Epithelial cell of proximal tubule (primary cell): ENCODE measurements around the gene MARS1. TPM values are rescaled to one million over a fixed set of nuclear protein-coding genes. Genes with fewer than 3 reads are reported as not detected.

Experiments used
- DNase-seq: peaks from one replicate; pipeline ENCODE4 v3.0.0-alpha.2; 2011; ENCODE audit warnings: low read depth
- H3K4me3 ChIP-seq: 2 replicates; pipeline ENCODE4 v1.5.1; 2011; ENCODE audit warnings: low read depth, mild to moderate bottlenecking, low read length
- total RNA-seq: library from RNA; depleted of rRNA; stranded (reverse); fragments of >200 nt; gene quantifications from 2 replicates; pipeline ENCODE4 v1.2.3, GENCODE V29; 2015
- TF ChIP-seq, protein P1 (sequence below): conservative IDR thresholded peaks from 2 replicates; pipeline ENCODE4 v1.5.1; 2012; ENCODE audit warnings: low read depth, mild to moderate bottlenecking, low read length

The MARS1 gene
- total RNA-seq, 1 donor from 2014 or later = 107 TPM

DNA sequence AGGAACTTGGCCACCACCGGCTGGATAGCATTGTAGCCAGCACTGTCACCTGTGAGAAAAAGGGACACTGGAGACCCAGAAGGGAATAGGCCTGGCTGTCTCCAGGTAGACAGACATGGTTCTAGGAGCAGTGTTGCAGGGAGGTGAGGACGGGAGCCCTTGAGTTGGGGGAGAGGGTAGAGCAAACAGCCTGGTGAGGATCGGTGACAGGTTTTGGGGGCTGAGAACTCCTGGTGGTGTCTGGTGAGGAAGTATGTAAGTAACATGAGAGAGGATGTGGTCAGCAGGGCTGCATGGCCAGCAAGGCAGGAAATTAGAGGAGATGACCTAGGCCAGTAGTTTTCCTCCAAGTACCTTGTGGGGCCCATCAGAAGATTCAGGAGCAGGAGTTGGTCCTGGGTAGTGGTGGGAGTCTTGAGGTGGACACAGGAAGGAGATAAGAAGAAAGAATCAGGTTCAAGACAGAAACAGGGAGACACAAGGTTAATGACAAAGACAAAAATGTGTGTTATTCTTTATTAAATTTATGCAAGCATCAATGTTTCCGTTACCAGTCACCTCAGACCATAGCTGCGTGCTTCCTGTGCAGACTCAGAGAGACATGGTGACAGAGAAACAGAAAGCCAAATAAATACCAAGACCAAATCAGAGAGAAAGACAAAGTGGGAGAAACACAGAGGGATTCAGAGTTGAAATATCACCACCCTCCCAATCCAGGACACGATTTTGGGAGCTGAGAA, 8.3 kb upstream of the MARS1 start, which contains the start of gene ARHGAP9:
Gene ARHGAP9, minus strand, starts transcription at position 491 of the 740 bp plus-strand sequence. Its CDS starts 460 bp downstream, at position 31.
- no peak for DNase-seq
- H3K4me3 ChIP-seq = no peak within 1 kb of the TSS
- TF ChIP-seq, protein P1, sequence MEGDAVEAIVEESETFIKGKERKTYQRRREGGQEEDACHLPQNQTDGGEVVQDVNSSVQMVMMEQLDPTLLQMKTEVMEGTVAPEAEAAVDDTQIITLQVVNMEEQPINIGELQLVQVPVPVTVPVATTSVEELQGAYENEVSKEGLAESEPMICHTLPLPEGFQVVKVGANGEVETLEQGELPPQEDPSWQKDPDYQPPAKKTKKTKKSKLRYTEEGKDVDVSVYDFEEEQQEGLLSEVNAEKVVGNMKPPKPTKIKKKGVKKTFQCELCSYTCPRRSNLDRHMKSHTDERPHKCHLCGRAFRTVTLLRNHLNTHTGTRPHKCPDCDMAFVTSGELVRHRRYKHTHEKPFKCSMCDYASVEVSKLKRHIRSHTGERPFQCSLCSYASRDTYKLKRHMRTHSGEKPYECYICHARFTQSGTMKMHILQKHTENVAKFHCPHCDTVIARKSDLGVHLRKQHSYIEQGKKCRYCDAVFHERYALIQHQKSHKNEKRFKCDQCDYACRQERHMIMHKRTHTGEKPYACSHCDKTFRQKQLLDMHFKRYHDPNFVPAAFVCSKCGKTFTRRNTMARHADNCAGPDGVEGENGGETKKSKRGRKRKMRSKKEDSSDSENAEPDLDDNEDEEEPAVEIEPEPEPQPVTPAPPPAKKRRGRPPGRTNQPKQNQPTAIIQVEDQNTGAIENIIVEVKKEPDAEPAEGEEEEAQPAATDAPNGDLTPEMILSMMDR = no peak

DNA sequence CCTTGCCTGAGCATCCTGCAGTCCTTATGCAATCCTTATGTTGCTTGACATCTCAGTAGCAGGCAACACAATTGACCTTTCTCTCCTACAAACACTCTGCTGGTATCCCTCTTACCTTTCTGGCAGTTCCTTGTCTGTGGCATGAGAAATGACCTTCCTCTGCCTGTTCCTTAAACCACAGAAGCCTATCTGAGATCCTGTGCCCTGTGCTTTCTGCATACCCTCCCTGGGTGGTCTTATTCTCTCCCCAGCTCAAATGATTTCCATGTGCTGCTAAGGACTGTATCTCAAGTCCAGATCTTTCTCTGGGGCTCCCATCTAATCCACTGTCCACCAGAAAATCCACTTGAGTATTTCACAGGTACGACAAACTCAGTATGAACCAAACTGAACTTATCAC, 6.2 kb upstream of the MARS1 start:
- TF ChIP-seq, protein P1 = no peak
- H3K4me3 ChIP-seq = no peak overlapping the region
- DNase-seq = no peak

DNA sequence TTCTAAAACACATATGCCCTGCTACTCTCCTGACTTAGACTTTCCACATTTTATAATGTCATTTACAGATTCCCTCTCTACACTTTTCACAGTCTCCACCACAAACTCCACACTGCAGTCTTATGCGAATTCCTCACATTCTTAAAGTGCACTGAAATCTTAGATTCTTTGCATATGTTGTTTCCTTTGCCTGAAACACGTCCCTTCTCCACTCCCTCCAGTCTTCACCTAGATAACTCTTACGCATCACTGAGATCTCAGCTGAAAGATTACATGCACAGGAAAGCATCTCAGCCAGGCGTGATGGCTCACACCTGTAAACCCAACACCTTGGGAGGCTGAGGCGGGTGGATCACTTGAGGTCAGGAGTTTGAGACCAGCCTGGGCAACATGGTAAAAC, 4.4 kb upstream of the MARS1 start:
- no peak overlapping the region for H3K4me3 ChIP-seq
- TF ChIP-seq, protein P1 = no peak
- DNase-seq = peak; percentile 39

DNA sequence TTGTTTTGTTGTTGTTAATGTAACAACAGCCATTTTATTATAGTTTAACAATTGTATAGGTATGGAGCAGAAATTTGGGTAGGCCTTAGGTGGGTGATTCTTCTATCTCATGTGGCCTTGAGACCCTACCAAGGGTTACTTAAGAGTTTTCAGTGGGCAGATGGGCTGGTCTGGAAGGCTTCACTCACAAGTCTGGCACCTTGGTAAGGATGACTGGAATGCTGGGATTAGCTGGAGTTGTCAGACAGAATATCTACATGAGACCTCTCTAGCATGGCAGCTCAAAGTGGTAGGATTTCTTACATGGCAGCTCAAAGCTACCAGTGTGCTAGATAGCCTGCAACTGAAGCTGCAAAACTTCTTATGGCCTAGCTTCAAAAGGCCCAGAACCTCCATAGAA, 2.2 kb upstream of the MARS1 start:
- no peak overlapping the region for H3K4me3 ChIP-seq
- DNase-seq = no peak
- TF ChIP-seq, protein P1 = no peak

DNA sequence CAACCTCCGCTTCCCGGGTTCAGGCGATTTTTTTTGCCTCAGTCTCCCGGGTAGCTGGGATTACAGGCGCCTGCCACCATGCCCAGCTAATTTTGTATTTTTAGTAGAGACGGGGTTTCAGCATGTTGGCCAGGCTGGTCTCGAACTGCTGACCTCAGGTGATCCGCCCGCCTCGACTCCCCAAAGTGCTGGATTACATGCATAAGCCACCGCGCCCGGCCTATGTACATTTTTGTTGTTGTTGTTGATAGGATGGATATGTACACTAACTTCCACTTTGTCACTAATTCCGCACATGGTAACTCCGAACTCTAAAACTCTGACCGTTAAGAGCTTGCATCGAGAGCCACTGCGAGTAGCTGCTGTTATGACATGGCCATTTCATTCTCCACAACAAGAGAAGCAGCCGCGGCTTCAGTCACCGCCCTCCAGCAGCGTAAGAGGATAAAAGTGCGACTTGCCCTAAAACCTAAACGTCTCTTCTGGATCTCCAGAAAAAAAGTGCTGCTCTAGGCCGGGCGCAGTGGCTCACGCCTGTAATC, 742 bp upstream of the MARS1 start:
- peak overlapping the region; percentile 72 for H3K4me3 ChIP-seq
- TF ChIP-seq, protein P1 = no peak
- DNase-seq = no peak

DNA sequence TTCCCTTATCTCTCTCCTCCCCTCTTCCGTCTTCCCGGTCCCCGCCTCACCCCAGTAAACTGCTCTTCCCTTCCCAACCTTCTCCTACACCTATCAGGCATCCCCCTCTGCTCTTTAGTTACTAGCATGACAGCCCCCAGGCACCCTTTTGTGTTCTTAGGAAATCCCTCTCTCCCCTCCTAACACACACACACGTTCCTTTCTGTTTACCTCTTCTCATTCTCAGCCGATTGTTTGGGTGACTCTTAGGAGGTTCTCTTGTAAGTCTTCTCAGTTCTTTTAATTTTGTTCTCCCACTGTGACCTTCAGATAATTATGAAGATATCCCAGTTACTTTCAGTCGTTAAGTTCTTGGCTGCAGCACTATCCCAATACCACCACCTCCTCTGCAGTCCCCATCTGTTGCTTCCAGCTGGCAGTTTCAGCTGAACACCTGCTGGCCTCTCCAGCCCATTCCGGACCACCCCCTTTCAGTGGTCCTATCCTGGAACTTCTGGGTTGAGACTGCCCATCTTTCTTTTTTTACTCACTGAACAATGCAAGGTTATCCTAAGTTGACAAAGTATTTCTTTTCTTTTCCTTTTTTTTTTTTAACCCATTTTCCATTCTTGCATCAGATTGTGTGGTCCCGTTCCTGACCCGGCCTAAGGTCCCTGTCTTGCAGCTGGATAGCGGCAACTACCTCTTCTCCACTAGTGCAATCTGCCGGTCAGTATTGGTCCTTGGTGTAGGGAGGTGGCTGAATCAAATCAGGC, 711 bp downstream of the MARS1 start:
- TF ChIP-seq, protein P1 = no peak
- no peak for DNase-seq
- peak overlapping the region; percentile 72 for H3K4me3 ChIP-seq
